ENCODE measurements around the gene CALR. TPM values are rescaled to one million over a fixed set of nuclear protein-coding genes. Genes with fewer than 3 reads are reported as not detected.

The CALR gene
- polyA plus RNA-seq, 1 of the 3 experiments (the other 2 are of a cell fraction) = 1,334 TPM

DNA sequence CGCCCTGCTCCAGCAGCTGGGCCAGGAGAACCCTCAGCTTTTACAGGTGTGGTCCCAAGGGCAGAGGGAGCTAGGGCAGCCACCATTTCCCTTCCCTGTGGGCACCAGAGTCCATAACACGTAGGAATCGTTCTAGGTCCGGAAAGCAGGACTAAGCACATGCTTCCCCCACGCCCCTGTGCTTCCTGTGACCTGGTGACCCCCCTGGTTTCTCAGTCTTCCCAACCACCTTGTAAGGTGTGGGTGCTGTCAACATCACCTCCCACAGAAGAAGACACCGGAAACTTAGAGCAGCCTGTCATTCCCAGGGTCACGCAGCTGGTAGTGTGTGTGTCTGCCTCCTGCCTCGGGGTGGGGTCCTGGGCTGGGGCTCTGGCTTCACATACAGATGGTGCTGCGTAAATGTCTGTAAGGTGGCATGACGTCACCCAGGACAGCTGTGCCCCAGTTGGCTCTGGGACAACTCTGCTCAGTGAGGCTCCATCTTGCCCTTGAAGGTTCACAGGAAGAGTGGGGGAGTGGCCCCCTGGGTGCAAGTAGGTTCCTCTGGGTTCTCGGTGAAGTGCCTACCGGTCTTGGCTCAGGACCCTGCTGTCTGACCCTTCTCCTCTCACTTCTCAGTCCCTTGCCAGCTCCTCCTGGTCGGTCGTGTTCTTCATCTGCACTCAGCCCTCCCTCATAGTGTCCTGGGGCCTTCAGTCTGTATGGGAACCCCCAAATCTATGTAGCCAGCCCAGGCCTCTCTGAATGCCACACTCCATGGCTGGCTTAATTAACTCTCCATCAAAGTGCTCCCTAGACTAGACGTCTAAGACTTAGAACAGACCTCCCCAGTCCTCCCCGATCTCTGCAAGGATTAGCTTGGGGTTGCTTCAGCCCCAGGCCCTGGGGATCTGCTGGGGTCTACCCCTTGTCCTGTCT, 11.2 kb downstream of the CALR start:
- Histone ChIP-seq H3F3A (replicated peaks; ENCODE audit: insufficient read depth) (peaks cover 57% of the 10 kb centered on the region), H3K27ac (ENCODE audit: low read depth in 2 of 2, low read length in 1 of 2) (peak overlapping the region in 1 of 2 experiments; percentile 97; a peak in 2 of 4 replicates), H3K4me1 (ENCODE audit: control insufficient read depth in 1 of 2, insufficient read depth in 2 of 2, low read depth in 1 of 2, low read length in 1 of 2) (peaks cover 27 to 40% of the 10 kb centered on the region in 2 experiments), H3K9me3 (no peaks in the 10 kb centered on the region), H3K36me3 (replicated peaks in 1 of 2; ENCODE audit: control insufficient read depth in 1 of 2, insufficient read depth in 2 of 2, low read length in 1 of 2) (peaks cover 32 to 44% of the 10 kb centered on the region in 2 experiments), H3K79me2 (ENCODE audit: insufficient read depth) (peaks cover 58% of the 10 kb centered on the region), H3K4me3 (ENCODE audit: low read depth in 2 of 2, low read length in 1 of 2) (no peak overlapping the region), H3K9ac (no peak overlapping the region), H3K27me3 (ENCODE audit: insufficient read depth) (no peaks in the 10 kb centered on the region), H3K9me2 (no peaks in the 10 kb centered on the region), H2AFZ (ENCODE audit: low read depth) (no peak overlapping the region), H3K4me2 (no peak overlapping the region), H4K20me1 (ENCODE audit: insufficient read depth) (peaks cover 8% of the 10 kb centered on the region)
- no peak for DNase-seq
- CTCF ChIA-PET = interaction anchor here (0.7 to 2.2 kb wide), 5 partner anchors 11 to 144 kb away, joined by 3 to 9 read pairs (median 4); no protein-coding TSS in a partner anchor
- TF ChIP-seq TCF12 (IDR thresholded peaks at IDR 0.05) = no peak
- no peak for TF ChIP-seq GATA2 (CRISPR knock-in tag; IDR thresholded peaks at IDR 0.05)
- TF ChIP-seq, protein P1, sequence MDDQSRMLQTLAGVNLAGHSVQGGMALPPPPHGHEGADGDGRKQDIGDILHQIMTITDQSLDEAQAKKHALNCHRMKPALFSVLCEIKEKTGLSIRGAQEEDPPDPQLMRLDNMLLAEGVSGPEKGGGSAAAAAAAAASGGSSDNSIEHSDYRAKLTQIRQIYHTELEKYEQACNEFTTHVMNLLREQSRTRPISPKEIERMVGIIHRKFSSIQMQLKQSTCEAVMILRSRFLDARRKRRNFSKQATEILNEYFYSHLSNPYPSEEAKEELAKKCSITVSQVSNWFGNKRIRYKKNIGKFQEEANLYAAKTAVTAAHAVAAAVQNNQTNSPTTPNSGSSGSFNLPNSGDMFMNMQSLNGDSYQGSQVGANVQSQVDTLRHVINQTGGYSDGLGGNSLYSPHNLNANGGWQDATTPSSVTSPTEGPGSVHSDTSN (IDR thresholded peaks at IDR 0.05) = no peak
- TF ChIP-seq RFX5 (IDR thresholded peaks at IDR 0.05; ENCODE audit: low read length) = no peak
- TF ChIP-seq CHD2 (IDR thresholded peaks at IDR 0.05; ENCODE audit: low read length, partially characterized antibody) = no peak
- no peak for TF ChIP-seq YY1 (IDR thresholded peaks at IDR 0.05; ENCODE audit: low read depth)
- no peak for TF ChIP-seq NFIC (IDR thresholded peaks at IDR 0.05; ENCODE audit: borderline replicate concordance)
- TF ChIP-seq TAF1 (IDR thresholded peaks at IDR 0.05; ENCODE audit: borderline replicate concordance, low read depth, low read length) = no peak
- TF ChIP-seq, protein P2, sequence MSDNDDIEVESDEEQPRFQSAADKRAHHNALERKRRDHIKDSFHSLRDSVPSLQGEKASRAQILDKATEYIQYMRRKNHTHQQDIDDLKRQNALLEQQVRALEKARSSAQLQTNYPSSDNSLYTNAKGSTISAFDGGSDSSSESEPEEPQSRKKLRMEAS (IDR thresholded peaks at IDR 0.05; ENCODE audit: low read depth) = no peak
- no peak for TF ChIP-seq FOSL2 (IDR thresholded peaks at IDR 0.05; ENCODE audit: borderline replicate concordance, low read depth)
- TF ChIP-seq POLR2AphosphoS5 (IDR thresholded peaks at IDR 0.05; ENCODE audit: low read depth, low read length) = no peak
- TF ChIP-seq MEF2A (IDR thresholded peaks at IDR 0.05; ENCODE audit: borderline replicate concordance, low read depth) = no peak
- TF ChIP-seq, protein P3, sequence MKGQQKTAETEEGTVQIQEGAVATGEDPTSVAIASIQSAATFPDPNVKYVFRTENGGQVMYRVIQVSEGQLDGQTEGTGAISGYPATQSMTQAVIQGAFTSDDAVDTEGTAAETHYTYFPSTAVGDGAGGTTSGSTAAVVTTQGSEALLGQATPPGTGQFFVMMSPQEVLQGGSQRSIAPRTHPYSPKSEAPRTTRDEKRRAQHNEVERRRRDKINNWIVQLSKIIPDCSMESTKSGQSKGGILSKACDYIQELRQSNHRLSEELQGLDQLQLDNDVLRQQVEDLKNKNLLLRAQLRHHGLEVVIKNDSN (IDR thresholded peaks at IDR 0.05; ENCODE audit: borderline replicate concordance, low read depth) = no peak
- TF ChIP-seq, protein P4, sequence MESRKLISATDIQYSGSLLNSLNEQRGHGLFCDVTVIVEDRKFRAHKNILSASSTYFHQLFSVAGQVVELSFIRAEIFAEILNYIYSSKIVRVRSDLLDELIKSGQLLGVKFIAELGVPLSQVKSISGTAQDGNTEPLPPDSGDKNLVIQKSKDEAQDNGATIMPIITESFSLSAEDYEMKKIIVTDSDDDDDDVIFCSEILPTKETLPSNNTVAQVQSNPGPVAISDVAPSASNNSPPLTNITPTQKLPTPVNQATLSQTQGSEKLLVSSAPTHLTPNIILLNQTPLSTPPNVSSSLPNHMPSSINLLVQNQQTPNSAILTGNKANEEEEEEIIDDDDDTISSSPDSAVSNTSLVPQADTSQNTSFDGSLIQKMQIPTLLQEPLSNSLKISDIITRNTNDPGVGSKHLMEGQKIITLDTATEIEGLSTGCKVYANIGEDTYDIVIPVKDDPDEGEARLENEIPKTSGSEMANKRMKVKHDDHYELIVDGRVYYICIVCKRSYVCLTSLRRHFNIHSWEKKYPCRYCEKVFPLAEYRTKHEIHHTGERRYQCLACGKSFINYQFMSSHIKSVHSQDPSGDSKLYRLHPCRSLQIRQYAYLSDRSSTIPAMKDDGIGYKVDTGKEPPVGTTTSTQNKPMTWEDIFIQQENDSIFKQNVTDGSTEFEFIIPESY (IDR thresholded peaks at IDR 0.05; ENCODE audit: borderline replicate concordance, low read depth) = no peak
- no peak for TF ChIP-seq MXI1 (IDR thresholded peaks at IDR 0.05; ENCODE audit: low read depth, low read length)
- TF ChIP-seq, protein P5, sequence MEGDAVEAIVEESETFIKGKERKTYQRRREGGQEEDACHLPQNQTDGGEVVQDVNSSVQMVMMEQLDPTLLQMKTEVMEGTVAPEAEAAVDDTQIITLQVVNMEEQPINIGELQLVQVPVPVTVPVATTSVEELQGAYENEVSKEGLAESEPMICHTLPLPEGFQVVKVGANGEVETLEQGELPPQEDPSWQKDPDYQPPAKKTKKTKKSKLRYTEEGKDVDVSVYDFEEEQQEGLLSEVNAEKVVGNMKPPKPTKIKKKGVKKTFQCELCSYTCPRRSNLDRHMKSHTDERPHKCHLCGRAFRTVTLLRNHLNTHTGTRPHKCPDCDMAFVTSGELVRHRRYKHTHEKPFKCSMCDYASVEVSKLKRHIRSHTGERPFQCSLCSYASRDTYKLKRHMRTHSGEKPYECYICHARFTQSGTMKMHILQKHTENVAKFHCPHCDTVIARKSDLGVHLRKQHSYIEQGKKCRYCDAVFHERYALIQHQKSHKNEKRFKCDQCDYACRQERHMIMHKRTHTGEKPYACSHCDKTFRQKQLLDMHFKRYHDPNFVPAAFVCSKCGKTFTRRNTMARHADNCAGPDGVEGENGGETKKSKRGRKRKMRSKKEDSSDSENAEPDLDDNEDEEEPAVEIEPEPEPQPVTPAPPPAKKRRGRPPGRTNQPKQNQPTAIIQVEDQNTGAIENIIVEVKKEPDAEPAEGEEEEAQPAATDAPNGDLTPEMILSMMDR (IDR thresholded peaks at IDR 0.05) = no peak
- TF ChIP-seq JUND (IDR thresholded peaks at IDR 0.05) = no peak
- TF ChIP-seq SIN3A (IDR thresholded peaks at IDR 0.05; ENCODE audit: borderline replicate concordance, low read depth, low read length) = no peak
- TF ChIP-seq GABPA (IDR thresholded peaks at IDR 0.05; ENCODE audit: low read depth) = no peak
- TF ChIP-seq, protein P6, sequence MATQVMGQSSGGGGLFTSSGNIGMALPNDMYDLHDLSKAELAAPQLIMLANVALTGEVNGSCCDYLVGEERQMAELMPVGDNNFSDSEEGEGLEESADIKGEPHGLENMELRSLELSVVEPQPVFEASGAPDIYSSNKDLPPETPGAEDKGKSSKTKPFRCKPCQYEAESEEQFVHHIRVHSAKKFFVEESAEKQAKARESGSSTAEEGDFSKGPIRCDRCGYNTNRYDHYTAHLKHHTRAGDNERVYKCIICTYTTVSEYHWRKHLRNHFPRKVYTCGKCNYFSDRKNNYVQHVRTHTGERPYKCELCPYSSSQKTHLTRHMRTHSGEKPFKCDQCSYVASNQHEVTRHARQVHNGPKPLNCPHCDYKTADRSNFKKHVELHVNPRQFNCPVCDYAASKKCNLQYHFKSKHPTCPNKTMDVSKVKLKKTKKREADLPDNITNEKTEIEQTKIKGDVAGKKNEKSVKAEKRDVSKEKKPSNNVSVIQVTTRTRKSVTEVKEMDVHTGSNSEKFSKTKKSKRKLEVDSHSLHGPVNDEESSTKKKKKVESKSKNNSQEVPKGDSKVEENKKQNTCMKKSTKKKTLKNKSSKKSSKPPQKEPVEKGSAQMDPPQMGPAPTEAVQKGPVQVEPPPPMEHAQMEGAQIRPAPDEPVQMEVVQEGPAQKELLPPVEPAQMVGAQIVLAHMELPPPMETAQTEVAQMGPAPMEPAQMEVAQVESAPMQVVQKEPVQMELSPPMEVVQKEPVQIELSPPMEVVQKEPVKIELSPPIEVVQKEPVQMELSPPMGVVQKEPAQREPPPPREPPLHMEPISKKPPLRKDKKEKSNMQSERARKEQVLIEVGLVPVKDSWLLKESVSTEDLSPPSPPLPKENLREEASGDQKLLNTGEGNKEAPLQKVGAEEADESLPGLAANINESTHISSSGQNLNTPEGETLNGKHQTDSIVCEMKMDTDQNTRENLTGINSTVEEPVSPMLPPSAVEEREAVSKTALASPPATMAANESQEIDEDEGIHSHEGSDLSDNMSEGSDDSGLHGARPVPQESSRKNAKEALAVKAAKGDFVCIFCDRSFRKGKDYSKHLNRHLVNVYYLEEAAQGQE (IDR thresholded peaks at IDR 0.05; ENCODE audit: low read depth, low read length) = no peak
- POLR2A ChIA-PET = no interaction called here
- WGBS (ENCODE audit: low lambda C conversion rate) = 93% methylated on average over 14 of the region's 16 CpGs

Data from SK-N-SH (cell line).